Keratinocyte (primary cell): ENCODE measurements around the gene CHD1.

Experiments
- CTCF ChIP-seq, 3 experiments: IDR thresholded peaks in 1 of 3; conservative IDR thresholded peaks in 1 of 3; optimal IDR thresholded peaks in 1 of 3; 2 replicates in 2 of 3; 3 replicates in 1 of 3; pipeline versions ENCODE3 to v1.5.1; 2011; ENCODE audit warnings: low read length in 3 of 3, mild to moderate bottlenecking in 3 of 3, moderate library complexity in 2 of 3, control low read depth in 1 of 3, inconsistent platforms in 1 of 3; ENCODE audit not compliant: insufficient read depth in 2 of 3; ENCODE audit errors: extremely low read depth in 1 of 3
- EZH2 ChIP-seq: IDR thresholded peaks from one replicate; pipeline ENCODE4 v1.6.1; 2012; ENCODE audit warnings: inconsistent platforms, mild to moderate bottlenecking, low read length, moderate library complexity

DNA sequence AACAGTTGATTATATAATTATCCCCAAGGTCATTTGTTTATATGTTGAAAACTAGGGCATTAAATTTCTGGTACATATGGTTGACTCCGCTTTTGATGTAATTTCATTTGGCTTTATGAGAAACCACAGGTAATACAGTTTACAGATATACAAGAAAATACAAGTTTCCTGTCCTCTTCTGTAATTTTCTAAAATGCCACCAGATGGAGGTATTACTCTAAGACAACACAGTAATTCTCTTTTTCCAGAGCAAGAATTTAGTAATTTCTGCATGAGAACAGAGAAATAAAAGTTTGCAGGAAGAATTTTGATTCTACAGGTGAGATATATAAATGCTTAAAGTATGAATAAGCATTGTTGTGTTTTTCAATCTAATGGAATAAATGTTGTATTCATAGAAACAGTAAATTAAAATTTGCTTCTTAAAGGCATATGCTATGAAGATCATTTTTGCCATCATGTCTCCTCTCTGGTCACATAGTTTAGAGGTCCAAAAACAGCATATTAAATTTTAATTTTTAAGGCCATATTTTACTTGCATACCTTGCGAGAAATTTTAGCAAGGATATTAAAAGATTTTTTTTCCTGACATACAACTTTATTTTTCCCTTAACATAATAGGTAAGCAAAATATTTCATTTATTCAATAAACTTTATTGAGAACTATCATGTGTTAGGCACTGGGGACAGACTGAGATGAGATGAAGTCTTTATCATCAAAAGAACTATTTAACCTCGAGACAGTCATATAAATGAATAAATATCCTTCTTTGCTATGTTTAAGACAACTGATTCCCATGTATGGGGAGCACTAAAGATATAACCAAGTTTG, 22.7 kb downstream of the CHD1 start:
- TF ChIP-seq CTCF (optimal IDR thresholded peaks at IDR 0.05 in 1 of 3, IDR thresholded peaks at IDR 0.05 in 1 of 3, conservative IDR thresholded peaks at IDR 0.05 in 1 of 3; ENCODE audit: extremely low read depth in 1 of 3, insufficient read depth in 2 of 3, low read length in 3 of 3) (peak in 2 of 3 experiments; percentile 17 to 52), EZH2 (no peak)
